ENCODE results near the gene GTF2I. TPM values are rescaled to one million over a fixed set of nuclear protein-coding genes. Genes with fewer than 3 reads are reported as not detected.
A peak's percentile ranks its signal among the peaks of the same experiment; 100 is the strongest.
"Not testable (repeated sequence)": the region's sequence is repeated elsewhere in the genome, so short reads cannot be mapped to it uniquely, and the experiment has no call there.

The GTF2I gene
- total RNA-seq, 1 experiment from 2014 or later: 138 TPM

DNA sequence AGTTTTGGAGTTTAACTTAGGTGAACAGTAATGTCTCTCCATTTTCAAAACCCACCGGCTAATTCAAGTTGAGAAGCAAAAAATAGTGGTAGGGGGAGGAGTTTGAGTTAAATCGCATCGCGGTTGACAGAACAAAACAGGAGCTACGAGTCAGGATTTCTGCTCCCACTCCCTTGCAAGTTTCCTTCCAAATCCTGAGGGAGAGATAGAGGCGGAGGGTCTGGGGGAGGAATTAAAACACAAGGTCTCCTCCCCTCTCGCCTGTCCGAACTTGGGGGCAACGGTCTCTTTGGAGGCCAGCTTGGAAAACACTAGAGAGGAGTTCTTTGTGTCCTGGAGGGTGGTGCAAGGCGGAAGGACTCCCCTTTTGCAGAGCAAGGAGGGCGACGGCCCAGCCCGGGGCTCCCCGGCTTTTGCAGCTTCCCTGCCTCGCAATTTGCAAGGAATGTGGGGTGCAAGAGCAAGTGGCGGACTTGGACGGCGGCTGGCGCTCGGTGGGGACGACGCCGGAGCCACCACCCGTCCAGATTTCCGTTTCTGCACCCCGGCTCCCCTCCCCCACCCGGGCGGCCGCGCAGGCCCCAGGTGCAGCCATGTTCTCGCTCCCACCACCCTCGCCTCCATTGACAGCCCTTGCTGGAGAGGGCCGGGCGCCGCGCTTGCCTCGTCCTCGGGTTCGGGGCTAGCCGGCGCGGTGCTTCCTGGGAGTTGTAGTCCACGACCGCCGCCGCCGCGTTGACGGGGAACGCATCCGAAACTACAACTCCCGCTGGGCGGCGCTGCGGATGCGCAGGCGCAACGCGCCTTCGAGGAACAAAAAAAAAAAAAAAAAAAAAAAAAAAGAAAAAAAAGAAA lies 454 bp upstream of the GTF2I start:
- Histone ChIP-seq H2AFZ (ENCODE audit: low read length) (peak overlapping the region; percentile 94), H3K4me1 (ENCODE audit: insufficient read depth, low read length) (peaks cover 45% of the 10 kb centered on the region), H3K79me2 (ENCODE audit: low read length) (peaks cover 41% of the 10 kb centered on the region), H4K20me1 (ENCODE audit: low read length) (peaks cover 18% of the 10 kb centered on the region), H3K9ac (ENCODE audit: low read length) (peak overlapping the region; percentile 98), H3K4me3 (ENCODE audit: low read length) (peak overlapping the region; percentile 95), H3F3A (ENCODE audit: low read length, unreplicated experiment) (peaks cover 9% of the 10 kb centered on the region), H3K27me3 (ENCODE audit: low read length) (no peaks in the 10 kb centered on the region), H3K36me3 (ENCODE audit: low read depth, low read length) (no peaks in the 10 kb centered on the region), H3K9me2 (replicated peaks; ENCODE audit: low read length) (no peaks in the 10 kb centered on the region), H3K27ac (ENCODE audit: low read length) (peak overlapping the region; percentile 82), H3K4me2 (ENCODE audit: low read length) (peak overlapping the region; percentile 100), H3K9me3 (ENCODE audit: low read length) (no peaks in the 10 kb centered on the region)
- ATAC-seq (peak; percentile 76), DNase-seq (peak; percentile 95)
- ChIA-PET POLR2A (ENCODE audit: unreplicated experiment) (interaction anchor here (0.7 to 0.8 kb wide), 5 partner anchors 20 to 82 kb away, joined by 3 to 20 read pairs (median 19); no protein-coding TSS in a partner anchor), CTCF (interaction anchor here (0.5 to 0.7 kb wide), 4 partner anchors 64 to 345 kb away, joined by 3 to 9 read pairs (median 6); no protein-coding TSS in a partner anchor)
- intact Hi-C loops (cut with micrococcal nuclease): loop anchor here (1.0 to 2.0 kb wide), 2 partner anchors 20 to 32 kb away; no protein-coding TSS in a partner anchor
- TF ChIP-seq, protein P1, sequence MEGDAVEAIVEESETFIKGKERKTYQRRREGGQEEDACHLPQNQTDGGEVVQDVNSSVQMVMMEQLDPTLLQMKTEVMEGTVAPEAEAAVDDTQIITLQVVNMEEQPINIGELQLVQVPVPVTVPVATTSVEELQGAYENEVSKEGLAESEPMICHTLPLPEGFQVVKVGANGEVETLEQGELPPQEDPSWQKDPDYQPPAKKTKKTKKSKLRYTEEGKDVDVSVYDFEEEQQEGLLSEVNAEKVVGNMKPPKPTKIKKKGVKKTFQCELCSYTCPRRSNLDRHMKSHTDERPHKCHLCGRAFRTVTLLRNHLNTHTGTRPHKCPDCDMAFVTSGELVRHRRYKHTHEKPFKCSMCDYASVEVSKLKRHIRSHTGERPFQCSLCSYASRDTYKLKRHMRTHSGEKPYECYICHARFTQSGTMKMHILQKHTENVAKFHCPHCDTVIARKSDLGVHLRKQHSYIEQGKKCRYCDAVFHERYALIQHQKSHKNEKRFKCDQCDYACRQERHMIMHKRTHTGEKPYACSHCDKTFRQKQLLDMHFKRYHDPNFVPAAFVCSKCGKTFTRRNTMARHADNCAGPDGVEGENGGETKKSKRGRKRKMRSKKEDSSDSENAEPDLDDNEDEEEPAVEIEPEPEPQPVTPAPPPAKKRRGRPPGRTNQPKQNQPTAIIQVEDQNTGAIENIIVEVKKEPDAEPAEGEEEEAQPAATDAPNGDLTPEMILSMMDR (conservative IDR thresholded peaks at IDR 0.05; ENCODE audit: low read depth, low read length): no peak
- TF ChIP-seq EZH2phosphoT487 (IDR thresholded peaks at IDR 0.05; ENCODE audit: borderline replicate concordance, low read length): no peak
- TF ChIP-seq EZH2 (IDR thresholded peaks at IDR 0.05; ENCODE audit: low read length, unreplicated experiment): no peak
- BruUV-seq (replicated peaks): TSS peak; percentile 93

DNA sequence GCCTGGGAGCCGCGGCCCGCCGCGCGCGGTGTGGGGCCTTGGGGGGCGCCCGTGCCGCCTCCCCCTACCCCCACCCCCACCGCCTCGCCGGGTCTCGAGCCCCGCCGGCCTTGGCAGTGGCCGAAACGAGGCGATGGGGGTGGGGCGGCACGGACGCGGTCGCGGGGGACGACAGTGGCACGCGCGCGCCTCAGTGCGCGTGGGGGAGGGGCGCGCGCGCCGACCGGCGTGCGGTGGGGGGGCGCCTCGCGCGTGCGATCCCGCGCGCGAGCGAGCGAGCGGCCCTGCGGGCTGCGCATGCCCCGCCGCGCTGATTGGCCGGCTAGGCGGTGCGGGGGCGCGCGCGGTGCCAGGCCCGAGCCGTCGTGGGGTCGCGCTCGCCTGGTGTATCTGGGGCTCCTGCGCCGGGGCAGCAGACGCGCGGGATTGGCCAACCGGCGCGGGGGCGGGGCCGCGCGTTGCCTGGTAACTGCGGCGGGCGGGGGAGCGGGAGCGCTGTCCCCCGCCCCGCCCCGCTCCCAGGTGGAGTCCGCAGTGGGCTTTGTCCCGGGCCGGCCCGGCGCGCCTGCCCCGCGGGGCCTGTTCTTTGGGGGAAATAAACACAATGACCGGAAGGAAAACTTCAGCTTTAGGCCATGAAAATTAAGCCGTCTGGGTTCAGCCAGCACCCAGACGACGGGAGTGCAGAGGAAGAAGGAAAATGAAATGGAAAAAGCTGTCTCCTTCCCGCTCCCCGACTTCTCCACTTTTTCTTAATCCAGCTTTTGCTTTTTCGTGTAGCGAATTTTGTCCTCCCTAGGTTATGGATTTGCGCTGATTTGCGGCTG lies 873 bp downstream of the GTF2I start:
- BruUV-seq (replicated peaks): no TSS peak
- Histone ChIP-seq H3K4me3 (ENCODE audit: low read length) (peak overlapping the region; percentile 95), H3K9ac (ENCODE audit: low read length) (peak overlapping the region; percentile 98), H2AFZ (ENCODE audit: low read length) (peak overlapping the region; percentile 68), H3K9me2 (replicated peaks; ENCODE audit: low read length) (no peaks in the 10 kb centered on the region), H3K9me3 (ENCODE audit: low read length) (no peaks in the 10 kb centered on the region), H3K27me3 (ENCODE audit: low read length) (no peaks in the 10 kb centered on the region), H3K36me3 (ENCODE audit: low read depth, low read length) (no peaks in the 10 kb centered on the region), H3K4me1 (ENCODE audit: insufficient read depth, low read length) (peaks cover 52% of the 10 kb centered on the region), H3K79me2 (ENCODE audit: low read length) (peaks cover 54% of the 10 kb centered on the region), H4K20me1 (ENCODE audit: low read length) (peaks cover 27% of the 10 kb centered on the region), H3K4me2 (ENCODE audit: low read length) (peak overlapping the region; percentile 98), H3K27ac (ENCODE audit: low read length) (peak overlapping the region; percentile 82), H3F3A (ENCODE audit: low read length, unreplicated experiment) (peaks cover 9% of the 10 kb centered on the region)
- POLR2A ChIA-PET (ENCODE audit: unreplicated experiment): interaction anchor here (0.7 to 0.8 kb wide), 3 partner anchors 23 to 83 kb away, joined by 19 to 20 read pairs (median 20); no protein-coding TSS in a partner anchor
- ATAC-seq (peak; percentile 74), DNase-seq (peak; percentile 91)
- intact Hi-C loops (cut with micrococcal nuclease): no loop called here
- TF ChIP-seq EZH2phosphoT487 (IDR thresholded peaks at IDR 0.05; ENCODE audit: borderline replicate concordance, low read length) (no peak), EZH2 (IDR thresholded peaks at IDR 0.05; ENCODE audit: low read length, unreplicated experiment) (no peak)
- TF ChIP-seq, protein P1 (conservative IDR thresholded peaks at IDR 0.05; ENCODE audit: low read depth, low read length): no peak
- CTCF ChIA-PET: interaction anchor here (0.7 kb wide), 1 partner anchor 245 kb away, joined by 9 read pairs; no protein-coding TSS in a partner anchor

DNA sequence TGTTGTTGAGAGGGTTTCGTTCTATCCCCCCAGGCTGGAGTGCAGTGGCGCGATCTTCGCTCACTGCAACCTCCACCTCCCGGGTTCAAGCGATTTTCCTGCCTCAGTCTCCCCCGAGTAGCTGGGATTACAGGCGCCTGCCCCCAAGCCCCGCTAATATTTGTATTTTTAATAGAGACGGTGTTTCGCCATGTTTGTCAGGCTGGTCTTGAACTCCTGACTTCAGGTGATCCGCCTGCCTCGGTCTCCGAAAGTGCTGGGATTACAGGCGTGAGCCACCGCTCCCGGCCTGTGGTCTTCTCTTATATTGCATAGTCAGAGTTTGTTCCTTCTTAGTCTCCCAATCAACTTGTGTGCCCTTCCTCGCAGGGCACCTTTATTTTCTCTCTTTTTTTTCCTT lies 2.7 kb downstream of the GTF2I start:
- H3K9ac ChIP-seq (ENCODE audit: low read length): peak overlapping the region; percentile 31; the same call in 1 of the 2 replicates
- H2AFZ ChIP-seq (ENCODE audit: low read length); H3F3A ChIP-seq (ENCODE audit: low read length, unreplicated experiment); POLR2A ChIA-PET (ENCODE audit: unreplicated experiment); DNase-seq; H3K27me3 ChIP-seq (ENCODE audit: low read length); ATAC-seq; H3K36me3 ChIP-seq (ENCODE audit: low read depth, low read length); intact Hi-C loops (cut with micrococcal nuclease); BruUV-seq (replicated peaks); CTCF ChIA-PET; H3K9me3 ChIP-seq (ENCODE audit: low read length); H3K9me2 ChIP-seq (replicated peaks; ENCODE audit: low read length): not testable (repeated sequence)
- peak overlapping the region; percentile 71; the same call in 1 of the 2 replicates for H3K27ac ChIP-seq (ENCODE audit: low read length)
- H4K20me1 ChIP-seq (ENCODE audit: low read length): peaks cover 39% of the 10 kb centered on the region
- peak overlapping the region; percentile 87; the same call in 1 of the 2 replicates for H3K4me3 ChIP-seq (ENCODE audit: low read length)
- peaks cover 52% of the 10 kb centered on the region for H3K4me1 ChIP-seq (ENCODE audit: insufficient read depth, low read length)
- peak overlapping the region; percentile 98 for H3K4me2 ChIP-seq (ENCODE audit: low read length)
- peaks cover 72% of the 10 kb centered on the region for H3K79me2 ChIP-seq (ENCODE audit: low read length)

DNA sequence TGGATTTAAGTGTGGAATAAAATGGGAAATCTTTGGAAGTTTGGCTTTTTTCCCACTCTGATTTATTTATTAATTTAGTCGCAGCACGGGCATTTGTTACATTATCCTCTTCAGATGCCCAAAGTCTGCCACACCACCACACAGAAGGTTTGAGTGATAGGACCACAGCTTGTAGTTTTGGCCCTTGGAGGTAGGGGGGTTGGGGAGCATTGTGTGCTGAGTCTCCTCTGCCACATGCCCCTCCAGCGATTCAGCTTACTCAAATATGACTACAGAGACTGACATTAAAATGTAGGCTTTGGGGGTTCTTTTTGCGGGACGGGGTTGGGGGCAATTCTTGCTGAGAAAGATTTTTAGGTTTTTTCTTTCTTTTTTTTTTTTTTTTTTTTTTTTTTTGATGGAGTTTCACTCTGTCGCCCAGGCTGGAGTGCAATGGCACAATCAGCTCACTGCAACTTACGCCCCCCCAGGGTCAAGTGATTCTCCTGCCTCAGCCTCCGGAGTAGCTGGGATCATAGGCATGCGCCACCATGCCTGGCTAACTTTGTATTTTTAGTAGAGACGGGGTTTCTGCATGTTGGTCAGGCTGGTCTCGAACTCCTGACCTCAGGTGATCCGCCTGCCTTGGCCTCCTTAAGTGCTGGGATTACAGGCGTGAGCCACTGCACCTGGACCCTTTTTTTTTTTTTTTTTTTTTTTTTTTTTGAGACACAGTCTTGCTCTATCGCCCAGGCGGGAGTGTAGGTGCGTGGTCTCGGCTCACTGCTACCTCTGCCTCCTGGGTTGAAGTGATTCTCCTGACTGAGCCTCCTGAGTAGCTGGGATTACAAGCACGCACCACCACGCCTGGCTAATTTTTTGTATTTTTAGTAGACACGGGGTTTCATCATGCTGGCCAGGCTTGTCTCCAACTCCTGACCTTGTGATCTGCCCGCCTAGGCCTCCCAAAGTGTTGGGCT lies 4.6 kb downstream of the GTF2I start:
- not testable (repeated sequence) for BruUV-seq (replicated peaks)

More for the DNA sequence above, 4.6 kb downstream of the GTF2I start:
- H3K4me1 ChIP-seq (ENCODE audit: insufficient read depth, low read length): peaks cover 37% of the 10 kb centered on the region
- peak; percentile 12 for DNase-seq
- H3K9me2 ChIP-seq (replicated peaks; ENCODE audit: low read length); H3K9me3 ChIP-seq (ENCODE audit: low read length); H3K4me3 ChIP-seq (ENCODE audit: low read length); ATAC-seq; H3K27ac ChIP-seq (ENCODE audit: low read length); CTCF ChIA-PET; H3F3A ChIP-seq (ENCODE audit: low read length, unreplicated experiment); H3K27me3 ChIP-seq (ENCODE audit: low read length); H3K9ac ChIP-seq (ENCODE audit: low read length); POLR2A ChIA-PET (ENCODE audit: unreplicated experiment); intact Hi-C loops (cut with micrococcal nuclease); H3K36me3 ChIP-seq (ENCODE audit: low read depth, low read length); H2AFZ ChIP-seq (ENCODE audit: low read length): not testable (repeated sequence)
- H3K4me2 ChIP-seq (ENCODE audit: low read length): peak overlapping the region; percentile 8; the same call in 1 of the 2 replicates
- H4K20me1 ChIP-seq (ENCODE audit: low read length): peaks cover 40% of the 10 kb centered on the region
- peaks cover 91% of the 10 kb centered on the region for H3K79me2 ChIP-seq (ENCODE audit: low read length)

Data from PC-3 (cell line).